ENCODE measurements around the gene SPRR1A.

DNA sequence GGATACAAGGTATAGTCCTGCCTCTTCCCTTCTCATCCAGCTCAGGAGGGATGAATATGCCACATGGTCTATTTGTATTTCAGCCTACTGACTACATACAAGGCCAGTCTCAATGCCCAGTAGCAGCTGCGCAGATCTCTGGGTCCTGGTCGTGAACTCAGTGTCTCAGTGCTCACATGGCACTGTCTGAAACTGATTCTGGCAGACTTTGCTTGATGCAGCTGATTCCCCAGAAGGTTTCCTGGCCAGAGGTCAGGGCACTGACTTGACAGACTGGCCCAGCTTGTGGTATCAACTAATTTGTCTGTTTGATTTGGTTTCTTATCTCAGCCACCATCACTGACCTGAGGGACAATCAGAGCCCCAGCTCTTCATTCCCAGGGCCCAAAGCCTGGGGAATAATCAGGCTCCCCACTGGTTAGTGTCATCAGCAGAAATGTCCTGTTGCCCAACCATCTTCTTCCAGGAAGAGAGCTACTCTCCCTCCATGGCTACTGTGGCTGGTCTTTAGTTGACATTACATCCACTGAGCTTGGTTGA is 20.9 kb upstream of the SPRR1A start:
- no peak for TF ChIP-seq CTCF (IDR thresholded peaks at IDR 0.05)
- TF ChIP-seq POLR2A (IDR thresholded peaks at IDR 0.05): no peak

All from esophagus squamous epithelium (tissue), 4 donors.